Heart right ventricle (tissue), 16 donors: ENCODE results near the gene DPF3. TPM values are rescaled to one million over a fixed set of nuclear protein-coding genes. Genes with fewer than 3 reads are reported as not detected.
A peak's percentile ranks its signal among the peaks of the same experiment; 100 is the strongest.

Source experiments
- ATAC-seq, 8 donors: fragments of 200-7000 bp; cut with Tn5 transposase; one replicate each; pipeline ENCODE4 v1.9.1; 2020; ENCODE audit warnings: mild to moderate bottlenecking in 8 of 8, moderate library complexity in 8 of 8, moderate number of reproducible peaks in 1 of 8
- DNase-seq, 2 donors: peaks; one replicate each; pipeline ENCODE4 v3.0.0-alpha.2; 2020
- H3K27ac ChIP-seq, 10 donors: fragments of 200-600 bp; sonication (generic) in 2 of 10; one replicate each; pipeline versions ENCODE4 v1.5.0 to v1.8.0; 2020 to 2022; ENCODE audit warnings: mild to moderate bottlenecking in 3 of 10
- H3K27me3 ChIP-seq, 7 donors: fragments of 200-600 bp; one replicate each; pipeline ENCODE4 v1.8.0; 2021 to 2022; ENCODE audit warnings: mild to moderate bottlenecking in 2 of 7
- H3K36me3 ChIP-seq, 9 donors: fragments of 200-600 bp; sonication (generic) in 1 of 9; one replicate each; pipeline versions ENCODE4 v1.5.0 to v1.8.0; 2020 to 2022; ENCODE audit warnings: mild to moderate bottlenecking in 2 of 9
- H3K4me1 ChIP-seq, 9 donors: fragments of 200-600 bp; sonication (generic) in 1 of 9; one replicate each; pipeline versions ENCODE4 v1.5.0 to v1.8.0; 2020 to 2022; ENCODE audit warnings: mild to moderate bottlenecking in 4 of 9
- H3K4me3 ChIP-seq, 10 donors: fragments of 200-600 bp; sonication (generic) in 2 of 10; one replicate each; pipeline versions ENCODE4 v1.5.0 to v1.8.0; 2020 to 2022; ENCODE audit warnings: mild to moderate bottlenecking in 7 of 10, moderate library complexity in 2 of 10
- H3K9me3 ChIP-seq, 11 donors: fragments of 200-600 bp in 10 of 11; sonication (generic) in 2 of 11; one replicate each; pipeline versions ENCODE4 v1.5.0 to v1.8.0; 2013 to 2022; ENCODE audit warnings: mild to moderate bottlenecking in 2 of 11, control low read depth in 1 of 11, moderate library complexity in 1 of 11
- CTCF ChIP-seq, 9 donors: fragments of 200-600 bp; sonication (generic) in 2 of 9; IDR thresholded peaks; one replicate each; pipeline versions ENCODE4 v1.5.0 to v1.8.0; 2021 to 2022; ENCODE audit warnings: antibody characterized with exemption in 9 of 9, mild to moderate bottlenecking in 5 of 9, moderate library complexity in 1 of 9
- WGBS, 2 donors: extraction: QIAGEN DNeasy Blood & Tissue Kit; methylation state at CpG; one replicate each; pipeline ENCODE4 v1.1.7; 2013; ENCODE audit warnings: inconsistent platforms in 1 of 2; 5-methylcytosine and 5-hydroxymethylcytosine counted together
- intact Hi-C, 10 donors: fragments of 100-400 bp; cut with DNase I; formaldehyde crosslinking; loops; one replicate each; pipeline versions ENCODE4 v1.11.1 to v1.14.2; 2022
- polyA plus RNA-seq, 2 donors: library from polyadenylated mRNA; stranded (reverse); fragments of 200-250 nt; gene quantifications; one replicate each; pipeline ENCODE4 v1.2.3, GENCODE V29; 2013
- total RNA-seq, 10 donors: library from RNA; stranded (reverse); fragmentation: NEBNext Ultra II Directional in 3 of 10; extraction: Animal tissue kit (Norgen Biotek cat#: 25700) in 3 of 10; gene quantifications; one replicate each; pipeline versions ENCODE4 v1.2.1 to v1.2.4, GENCODE V29; 2021 to 2023
- donor health status: Arrhythmogenic right ventricular cardiomyopathy.
- donor health status: ischemic (EF 13 %, LVEDD 7.1; RV severe dilation, severe dysfunction).
- donor health status: healthy with polysubstance abuse.
- donor health status: DM: no; HTN: yes; CAD: no.
- donor health status: DM: no; HTN: no; CAD: no.
- donor health status: ischemic (EF 25% LVEDD 6.9; RV normal size, moderate dysfunction).
- donor health status: ischemic (EF 25% LVEDD 5.7; RV mildly dilated, moderate dysfunction).
- donor health status: healthy.
- donor health status: DM: yes; HTN: yes; CAD: no.
- donor health status: Ischemic cardiomyopathy.
- donor health status: ischemic (EF 35%, LVEDD 5.7; RV mildly dilated, moderate dysfunction).
- donor health status: nonischemic (EF 11% LVEDD 7.7; RV severe dilation, severe dysfunction).
- donor health status: DM: yes; HTN: yes; CAD: no.
- donor health status: PGD.
- donor health status: ischemic (EF 29% LVEDD 5.4; RV normal size, mild dysfunction).
- donor health status: nonischemic (EF 23%, LVEDD 6.1; RV moderate dilation, normal function).

The DPF3 gene
- total and polyA plus RNA-seq, 12 donors: 3.8 to 52.3 (median 35.6) TPM

- Histone ChIP-seq H3K27ac (peak overlapping the region in 9 of 10 donors; percentile 68 to 93 (median 71)), H3K27me3 (no peaks in the 10 kb centered on the region), H3K36me3 (peaks cover 0 to 13% (median 0%) of the 10 kb centered on the region in 9 donors), H3K4me1 (peaks cover 10 to 56% (median 40%) of the 10 kb centered on the region in 9 donors), H3K4me3 (peak overlapping the region in 1 of 10 donors; percentile 9), H3K9me3 (no peaks in the 10 kb centered on the region)
- WGBS, 2 donors: 77 to 84% methylated on average over 14 of the region's 14 CpGs
- intact Hi-C loops: loop anchor here in 2 of 10 donors (10.0 kb wide), 1 partner anchor 191 kb away; no protein-coding TSS in a partner anchor
- no peak for TF ChIP-seq CTCF (IDR thresholded peaks at IDR 0.05)
- ATAC-seq (no peak), DNase-seq (no peak)
Measured at GRCh38 chr14:72714094-72714493, 179.8 kb downstream of the DPF3 start.

- Histone ChIP-seq H3K4me1 (peaks cover 10 to 53% (median 37%) of the 10 kb centered on the region in 9 donors), H3K4me3 (no peak overlapping the region), H3K9me3 (no peaks in the 10 kb centered on the region), H3K36me3 (peaks cover 0 to 22% (median 0%) of the 10 kb centered on the region in 9 donors), H3K27me3 (no peaks in the 10 kb centered on the region), H3K27ac (peak overlapping the region in 4 of 10 donors; percentile 6 to 56 (median 16))
- intact Hi-C loops: loop anchor here in 2 of 10 donors (10.0 kb wide), 1 partner anchor 193 kb away; no protein-coding TSS in a partner anchor
- DNase-seq (no peak), ATAC-seq (no peak)
- TF ChIP-seq CTCF (IDR thresholded peaks at IDR 0.05): no peak
- 39 to 64% methylated on average over 12 of the region's 12 CpGs for WGBS, 2 donors
Measured at GRCh38 chr14:72711936-72712335, 182.0 kb downstream of the DPF3 start.

GRCh38 chr14:72709916-72710611, 183.8 kb downstream of the DPF3 start:
- H3K27ac ChIP-seq: no peak overlapping the region
- intact Hi-C loops: loop anchor here in 2 of 10 donors (10.0 kb wide), 1 partner anchor 195 kb away; no protein-coding TSS in a partner anchor
- 86 to 93% methylated on average over 7 of the region's 7 CpGs for WGBS, 2 donors
- no peaks in the 10 kb centered on the region for H3K27me3 ChIP-seq
- no peak overlapping the region for H3K4me3 ChIP-seq
- ATAC-seq: no peak
- no peak for DNase-seq
- H3K9me3 ChIP-seq: no peaks in the 10 kb centered on the region
- H3K4me1 ChIP-seq: peaks cover 3 to 34% (median 22%) of the 10 kb centered on the region in 9 donors
- H3K36me3 ChIP-seq: peaks cover 0 to 22% (median 0%) of the 10 kb centered on the region in 9 donors
- no peak for TF ChIP-seq CTCF (IDR thresholded peaks at IDR 0.05)

GRCh38 chr14:72708708-72709475, 185.0 kb downstream of the DPF3 start:
- ATAC-seq (no peak), DNase-seq (no peak)
- WGBS, 2 donors: 81% methylated on average over 13 of the region's 13 CpGs
- H3K4me1 ChIP-seq: peaks cover 0 to 33% (median 16%) of the 10 kb centered on the region in 9 donors
- no peak for TF ChIP-seq CTCF (IDR thresholded peaks at IDR 0.05)
- H3K4me3 ChIP-seq: no peak overlapping the region
- H3K27ac ChIP-seq: no peak overlapping the region
- H3K36me3 ChIP-seq: peaks cover 0 to 22% (median 0%) of the 10 kb centered on the region in 9 donors
- H3K27me3 ChIP-seq: no peaks in the 10 kb centered on the region
- intact Hi-C loops: no loop called here
- H3K9me3 ChIP-seq: no peaks in the 10 kb centered on the region
